Activated effector memory CD4-positive, alpha-beta T cell treated with Interleukin-2 at 50 U/mL for 16 hours (primary cell): Measurements from ENCODE around the gene USP43.
"Not testable (repeated sequence)": the region's sequence is repeated elsewhere in the genome, so short reads cannot be mapped to it uniquely, and the experiment has no call there.

ENCODE experiments used
- DNase-seq: peaks from one replicate; pipeline ENCODE4 v3.0.0-alpha.2; 2020

The USP43 gene, protein sequence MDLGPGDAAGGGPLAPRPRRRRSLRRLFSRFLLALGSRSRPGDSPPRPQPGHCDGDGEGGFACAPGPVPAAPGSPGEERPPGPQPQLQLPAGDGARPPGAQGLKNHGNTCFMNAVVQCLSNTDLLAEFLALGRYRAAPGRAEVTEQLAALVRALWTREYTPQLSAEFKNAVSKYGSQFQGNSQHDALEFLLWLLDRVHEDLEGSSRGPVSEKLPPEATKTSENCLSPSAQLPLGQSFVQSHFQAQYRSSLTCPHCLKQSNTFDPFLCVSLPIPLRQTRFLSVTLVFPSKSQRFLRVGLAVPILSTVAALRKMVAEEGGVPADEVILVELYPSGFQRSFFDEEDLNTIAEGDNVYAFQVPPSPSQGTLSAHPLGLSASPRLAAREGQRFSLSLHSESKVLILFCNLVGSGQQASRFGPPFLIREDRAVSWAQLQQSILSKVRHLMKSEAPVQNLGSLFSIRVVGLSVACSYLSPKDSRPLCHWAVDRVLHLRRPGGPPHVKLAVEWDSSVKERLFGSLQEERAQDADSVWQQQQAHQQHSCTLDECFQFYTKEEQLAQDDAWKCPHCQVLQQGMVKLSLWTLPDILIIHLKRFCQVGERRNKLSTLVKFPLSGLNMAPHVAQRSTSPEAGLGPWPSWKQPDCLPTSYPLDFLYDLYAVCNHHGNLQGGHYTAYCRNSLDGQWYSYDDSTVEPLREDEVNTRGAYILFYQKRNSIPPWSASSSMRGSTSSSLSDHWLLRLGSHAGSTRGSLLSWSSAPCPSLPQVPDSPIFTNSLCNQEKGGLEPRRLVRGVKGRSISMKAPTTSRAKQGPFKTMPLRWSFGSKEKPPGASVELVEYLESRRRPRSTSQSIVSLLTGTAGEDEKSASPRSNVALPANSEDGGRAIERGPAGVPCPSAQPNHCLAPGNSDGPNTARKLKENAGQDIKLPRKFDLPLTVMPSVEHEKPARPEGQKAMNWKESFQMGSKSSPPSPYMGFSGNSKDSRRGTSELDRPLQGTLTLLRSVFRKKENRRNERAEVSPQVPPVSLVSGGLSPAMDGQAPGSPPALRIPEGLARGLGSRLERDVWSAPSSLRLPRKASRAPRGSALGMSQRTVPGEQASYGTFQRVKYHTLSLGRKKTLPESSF

DNA sequence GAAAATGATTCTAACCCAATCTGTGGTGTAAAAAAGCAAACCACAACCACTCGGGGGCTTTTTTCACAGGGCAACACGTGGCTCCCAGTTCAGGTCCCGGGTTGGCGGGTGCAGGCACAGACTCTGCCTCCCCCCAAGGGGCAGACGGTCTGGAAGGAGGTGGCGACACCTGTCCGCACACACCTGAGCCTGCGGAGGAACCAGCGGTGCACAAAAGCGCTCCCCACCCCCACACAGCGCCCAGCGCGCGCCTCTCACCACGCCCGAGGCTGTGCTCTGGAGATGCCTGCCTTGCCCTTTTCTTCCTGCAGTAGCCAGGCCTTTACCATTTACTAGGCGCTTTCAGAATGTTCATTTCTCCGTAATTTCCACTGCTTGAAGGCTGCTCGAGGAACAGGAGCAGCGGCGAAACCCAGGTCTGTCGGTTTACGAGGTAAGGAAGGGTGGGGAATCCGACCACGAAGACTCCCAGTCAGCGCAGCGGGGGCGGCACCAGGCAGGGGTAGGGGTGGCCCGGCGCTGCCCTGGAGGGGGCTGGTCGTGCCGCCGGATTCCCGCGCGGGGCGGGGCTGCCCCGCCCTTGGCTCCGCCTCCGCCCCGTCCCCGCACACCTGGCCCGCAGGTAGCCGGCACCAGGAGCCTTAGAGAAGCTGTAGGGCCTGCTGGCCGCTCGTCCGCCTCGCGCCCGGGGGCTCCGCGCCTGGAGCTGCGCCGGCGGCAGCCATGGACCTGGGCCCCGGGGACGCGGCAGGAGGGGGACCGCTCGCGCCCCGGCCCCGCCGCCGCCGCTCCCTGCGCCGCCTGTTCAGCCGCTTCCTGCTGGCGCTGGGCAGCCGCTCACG lies at the start of gene USP43:
Gene USP43, plus strand, starts transcription at position 608 of the 842 bp plus-strand sequence. Its CDS starts 116 bp downstream, at position 724.
- DNase-seq: no peak

DNA sequence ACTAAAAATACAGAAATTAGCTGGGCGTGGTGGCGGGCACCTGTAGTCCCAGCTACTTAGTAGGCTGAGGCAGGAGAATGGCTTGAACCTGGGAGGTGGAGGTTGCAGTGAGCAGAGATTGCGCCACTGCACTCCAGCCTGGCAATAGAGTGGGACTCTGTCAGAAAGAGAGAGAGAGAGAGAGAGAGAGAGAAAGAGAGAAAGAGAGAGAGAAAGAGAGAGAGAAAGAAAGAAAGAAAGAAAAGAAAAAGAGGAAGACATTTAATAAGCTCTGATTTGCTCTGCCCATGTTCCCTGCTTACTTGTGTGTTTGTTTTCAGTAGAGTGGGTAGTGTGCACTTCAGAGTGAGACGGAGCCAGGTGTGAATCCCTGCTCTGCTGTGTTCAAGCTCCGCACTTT lies 47.7 kb upstream of the USP43 start:
- not testable (repeated sequence) for DNase-seq

GRCh38 chr17:9598661-9599060 lies 46.7 kb upstream of the USP43 start:
- DNase-seq: no peak

GRCh38 chr17:9604583-9604982 lies 40.7 kb upstream of the USP43 start:
- DNase-seq: not testable (repeated sequence)

DNA sequence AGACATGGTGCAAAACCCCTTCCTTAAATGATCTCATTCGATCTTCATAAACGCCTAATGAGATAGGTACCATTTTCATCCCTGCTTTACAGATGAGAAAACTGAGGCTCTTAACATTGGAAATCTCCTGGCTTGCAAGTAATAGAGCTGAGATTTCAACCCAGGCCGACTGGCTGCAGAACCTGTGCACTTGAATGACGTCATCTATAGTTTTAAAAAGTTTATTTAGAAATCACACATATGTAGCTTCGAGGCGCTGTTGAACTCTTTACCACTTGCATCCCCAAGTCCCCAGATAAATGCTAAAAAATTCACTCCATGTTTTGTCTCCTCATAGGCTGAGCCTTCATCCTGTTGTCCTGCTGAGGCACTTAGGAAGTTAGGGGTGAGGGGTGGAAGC lies 38.9 kb upstream of the USP43 start:
- no peak for DNase-seq

DNA sequence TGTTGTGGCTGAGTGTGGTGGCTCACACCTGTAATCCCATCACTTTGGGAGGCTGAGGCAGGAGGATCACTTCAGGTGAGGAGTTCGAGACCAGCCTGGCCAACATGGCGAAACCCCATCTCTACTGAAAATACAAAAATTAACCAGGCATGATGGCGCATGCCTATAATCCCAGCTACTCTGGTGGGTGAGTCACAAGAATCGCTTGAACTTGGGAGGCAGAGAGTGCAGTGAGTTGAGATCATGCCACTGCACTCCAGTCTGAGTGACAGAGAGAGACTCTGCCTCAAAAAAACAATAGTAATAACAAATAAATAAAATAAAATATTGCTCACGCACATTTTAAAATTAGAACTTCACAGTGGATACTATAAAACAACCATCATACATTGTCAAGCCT lies 38.3 kb upstream of the USP43 start:
- not testable (repeated sequence) for DNase-seq

DNA sequence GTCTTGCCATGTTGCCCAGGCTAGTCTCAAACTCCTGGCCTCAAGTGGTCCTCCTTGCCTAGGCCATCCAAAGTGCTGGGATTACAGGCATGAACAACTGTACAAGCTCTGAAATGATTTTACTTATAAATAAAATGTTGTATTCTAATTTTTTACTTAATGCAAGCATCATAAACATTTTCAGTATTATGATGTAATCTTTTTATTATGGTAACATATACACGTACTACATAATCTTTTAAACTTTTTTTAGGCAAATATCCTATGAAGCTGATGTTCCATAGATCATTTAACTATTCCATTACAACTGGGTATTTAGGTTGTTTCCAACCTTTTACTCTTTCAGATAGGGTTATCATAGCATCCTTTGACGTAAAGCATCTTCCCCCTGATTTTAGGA lies 33.8 kb upstream of the USP43 start:
- no peak for DNase-seq

DNA sequence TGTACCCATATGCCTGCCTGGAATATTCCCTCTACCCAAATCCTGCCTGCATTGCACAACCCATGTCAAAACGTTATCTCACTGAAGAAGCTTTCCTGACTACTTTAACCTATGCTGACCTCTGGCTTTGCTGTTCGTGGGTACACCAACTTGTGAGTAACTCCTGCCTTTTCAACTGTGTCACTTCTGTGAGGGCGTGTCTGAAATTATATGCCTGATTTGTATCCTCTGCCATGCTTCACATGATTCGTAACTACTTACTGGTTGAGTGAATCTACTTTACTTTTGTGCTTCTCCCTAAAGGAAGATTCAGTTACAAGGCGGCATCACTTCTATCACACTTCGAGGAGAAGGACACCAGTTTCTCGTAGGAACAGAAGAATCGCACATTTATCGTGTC lies 33.3 kb upstream of the USP43 start:
- DNase-seq: no peak

GRCh38 chr17:9615486-9615885 lies 29.8 kb upstream of the USP43 start:
- no peak for DNase-seq

DNA sequence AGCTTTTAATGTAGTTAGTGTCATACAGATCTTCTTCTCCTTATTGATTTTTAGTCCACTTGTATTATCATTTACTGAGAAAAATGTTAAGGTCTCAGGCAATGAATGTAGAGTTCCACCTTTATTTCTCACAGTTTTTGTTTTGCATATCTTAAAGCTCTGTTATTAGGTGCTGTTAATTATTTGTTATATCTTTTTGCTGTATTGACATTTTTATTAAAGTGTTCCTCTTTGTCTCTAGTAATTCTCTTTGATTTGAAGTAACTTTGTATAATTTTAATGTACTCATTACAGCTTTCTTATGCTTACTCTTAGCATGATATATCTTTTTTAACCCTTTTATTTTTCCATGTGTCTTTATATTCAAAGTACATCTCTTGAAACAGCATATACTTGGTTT lies 22.4 kb upstream of the USP43 start:
- no peak for DNase-seq

DNA sequence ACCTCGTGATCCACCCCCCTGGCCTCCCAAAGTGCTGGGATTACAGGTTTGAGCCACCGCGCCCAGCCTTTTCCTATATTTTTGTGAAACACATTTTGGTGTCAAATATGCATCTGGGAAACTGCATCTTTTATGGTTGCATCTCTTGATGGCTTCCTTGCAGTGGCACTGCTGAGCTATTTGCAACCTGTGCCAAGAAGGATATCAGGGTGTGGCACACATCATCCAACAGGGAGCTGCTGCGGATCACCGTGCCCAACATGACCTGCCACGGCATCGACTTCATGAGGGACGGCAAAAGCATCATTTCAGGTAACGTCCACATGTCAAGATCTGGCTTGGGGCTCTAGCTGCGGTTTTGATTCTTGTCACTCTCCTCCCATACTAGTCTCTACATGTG lies 16.8 kb upstream of the USP43 start:
- no peak for DNase-seq

DNA sequence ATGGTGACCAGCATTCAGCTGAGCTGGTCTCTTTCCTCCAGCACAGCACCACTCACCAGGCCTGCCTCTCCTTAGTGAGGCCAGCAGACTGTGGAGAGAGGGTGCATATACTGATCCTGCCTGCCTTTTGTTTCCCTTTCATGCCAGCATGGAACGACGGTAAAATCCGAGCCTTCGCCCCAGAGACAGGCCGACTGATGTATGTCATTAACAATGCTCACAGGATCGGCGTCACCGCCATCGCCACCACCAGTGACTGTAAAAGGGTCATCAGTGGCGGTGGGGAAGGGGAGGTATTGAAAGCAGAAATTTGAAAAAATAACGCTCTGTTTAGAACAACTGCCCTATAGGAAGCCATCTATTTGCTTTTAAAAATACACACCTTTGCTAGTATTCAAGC lies 12.6 kb upstream of the USP43 start:
- DNase-seq: no peak

DNA sequence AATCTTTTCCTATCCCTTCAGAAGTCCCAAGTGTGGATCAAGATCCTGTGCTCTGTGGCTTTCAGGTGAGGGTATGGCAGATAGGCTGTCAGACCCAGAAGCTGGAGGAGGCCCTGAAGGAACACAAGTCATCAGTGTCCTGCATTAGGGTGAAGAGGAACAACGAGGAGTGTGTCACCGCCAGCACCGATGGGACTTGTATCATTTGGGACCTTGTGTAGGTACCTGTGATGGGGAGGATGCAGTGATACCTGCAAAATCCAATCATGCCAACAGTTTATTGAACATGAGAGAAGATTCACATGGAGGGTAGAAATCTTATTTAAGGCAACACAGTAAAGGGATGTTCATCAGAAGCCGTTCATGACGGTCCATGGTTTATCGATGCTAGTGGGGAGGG lies 10.0 kb upstream of the USP43 start:
- no peak for DNase-seq

DNA sequence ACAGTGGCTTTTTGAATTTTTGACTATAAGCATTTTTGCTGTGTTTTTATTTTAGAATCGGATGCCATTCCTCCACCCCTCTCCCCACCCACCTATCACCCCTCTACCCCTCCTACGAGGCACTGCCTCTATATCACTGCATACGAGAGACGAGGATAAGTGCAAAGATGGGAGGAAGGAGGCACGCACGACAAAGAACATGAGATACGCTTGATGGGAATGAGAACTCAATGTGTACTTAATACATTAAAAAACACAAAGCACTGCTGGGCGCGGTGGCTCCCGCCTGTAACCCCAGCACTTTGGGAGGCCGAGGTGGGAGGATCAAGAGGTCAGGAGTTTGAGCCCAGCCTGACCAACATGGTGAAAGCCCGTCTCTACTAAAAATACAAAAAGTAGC lies 8.8 kb upstream of the USP43 start:
- no peak for DNase-seq

DNA sequence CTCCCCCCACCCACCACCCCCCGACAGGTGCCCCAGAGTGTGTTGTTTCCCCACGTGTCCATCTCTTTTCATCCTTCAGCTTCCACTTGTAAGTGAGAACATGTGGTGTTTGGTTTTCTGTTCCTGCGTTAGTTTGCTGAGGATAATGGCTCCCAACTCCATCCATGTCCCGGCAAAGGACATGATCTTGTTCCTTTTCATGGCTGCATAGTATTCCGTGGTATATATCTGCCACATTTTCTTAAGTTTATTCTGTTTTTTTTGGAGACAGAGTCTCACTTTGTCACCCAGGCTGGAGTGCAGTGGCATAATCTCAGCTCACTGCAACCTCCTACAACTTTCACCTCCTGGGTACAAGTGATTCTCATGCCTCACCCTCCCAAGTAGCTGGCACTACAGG lies 4.9 kb upstream of the USP43 start:
- DNase-seq: not testable (repeated sequence)

DNA sequence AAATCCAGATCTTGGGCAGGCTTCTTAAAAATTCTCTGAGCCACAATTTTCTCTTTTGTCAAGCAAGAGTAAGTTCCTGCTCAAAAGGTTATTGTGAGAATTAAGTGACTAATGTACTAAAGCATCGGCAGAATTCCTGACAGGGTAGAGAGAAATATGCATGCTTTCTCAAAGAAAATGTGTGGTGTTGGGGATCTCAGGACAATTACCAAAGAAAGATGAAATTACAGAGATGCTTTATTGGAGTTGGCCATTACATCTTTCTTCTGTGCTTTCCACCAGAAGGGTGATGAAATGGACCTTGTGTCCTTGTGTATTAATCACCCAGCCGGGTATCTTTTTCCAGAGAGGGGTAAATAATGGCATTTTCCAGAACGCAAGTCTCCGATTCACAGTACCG lies 1.7 kb upstream of the USP43 start:
- no peak for DNase-seq

DNA sequence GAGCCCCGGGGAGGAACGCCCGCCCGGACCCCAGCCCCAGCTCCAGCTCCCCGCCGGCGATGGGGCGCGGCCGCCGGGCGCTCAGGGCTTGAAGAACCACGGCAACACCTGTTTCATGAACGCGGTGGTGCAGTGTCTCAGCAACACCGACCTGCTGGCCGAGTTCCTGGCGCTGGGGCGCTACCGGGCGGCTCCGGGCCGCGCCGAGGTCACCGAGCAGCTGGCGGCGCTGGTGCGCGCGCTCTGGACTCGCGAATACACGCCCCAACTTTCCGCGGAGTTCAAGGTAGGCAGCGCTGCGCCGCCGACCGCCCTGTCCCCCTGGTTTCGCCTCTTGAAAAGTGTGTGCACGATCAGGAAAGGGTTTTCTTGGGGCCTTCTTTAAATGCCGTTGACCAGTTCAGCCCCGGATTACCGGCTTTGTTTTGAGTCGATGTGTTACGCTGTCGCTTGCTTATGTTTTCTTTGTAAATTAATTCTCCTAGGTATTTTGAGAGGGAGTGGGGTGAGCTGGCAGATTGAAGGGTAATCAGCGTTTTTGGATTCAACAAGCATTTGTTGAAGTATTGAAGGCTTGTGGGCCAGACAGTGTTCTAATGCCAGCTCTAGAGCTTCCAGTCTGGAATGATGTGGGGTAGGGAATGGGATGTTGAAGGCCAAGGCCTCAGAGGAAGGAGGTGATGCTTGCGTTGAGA lies 681 bp downstream of the USP43 start:
- DNase-seq: no peak

- DNase-seq: no peak
Measured at GRCh38 chr17:9646546-9646885, 1.2 kb downstream of the USP43 start.

GRCh38 chr17:9647014-9647413 lies 1.7 kb downstream of the USP43 start:
- DNase-seq: no peak

DNA sequence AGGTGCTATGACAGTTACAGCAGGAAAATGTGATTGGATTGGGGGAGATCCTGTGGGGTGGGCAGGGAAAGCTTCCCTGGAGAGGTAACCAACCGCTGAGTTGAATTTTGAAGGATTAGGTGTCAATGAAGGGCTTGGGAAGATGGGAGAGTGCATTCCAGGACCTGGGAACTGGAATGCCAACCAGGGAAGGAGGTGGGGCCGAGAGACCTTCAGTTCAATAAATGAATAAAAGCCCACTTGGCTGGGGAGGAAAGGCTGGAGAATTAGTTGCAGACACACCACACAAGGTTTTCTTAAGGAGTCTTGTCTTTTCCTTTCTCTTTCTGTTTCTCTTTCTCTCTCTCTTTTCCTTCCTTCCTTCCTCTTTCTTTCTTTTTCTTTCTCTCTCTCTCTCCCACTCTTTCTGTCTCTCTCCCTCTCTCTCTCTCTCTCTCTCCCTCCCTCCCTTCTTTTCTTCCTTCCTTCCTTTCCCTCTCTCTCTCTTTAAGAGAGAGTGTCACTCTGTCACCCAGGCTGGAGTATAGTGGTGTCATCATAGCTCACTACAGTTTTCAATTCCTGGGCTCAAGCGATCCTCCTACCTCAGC lies 3.3 kb downstream of the USP43 start:
- DNase-seq: no peak

DNA sequence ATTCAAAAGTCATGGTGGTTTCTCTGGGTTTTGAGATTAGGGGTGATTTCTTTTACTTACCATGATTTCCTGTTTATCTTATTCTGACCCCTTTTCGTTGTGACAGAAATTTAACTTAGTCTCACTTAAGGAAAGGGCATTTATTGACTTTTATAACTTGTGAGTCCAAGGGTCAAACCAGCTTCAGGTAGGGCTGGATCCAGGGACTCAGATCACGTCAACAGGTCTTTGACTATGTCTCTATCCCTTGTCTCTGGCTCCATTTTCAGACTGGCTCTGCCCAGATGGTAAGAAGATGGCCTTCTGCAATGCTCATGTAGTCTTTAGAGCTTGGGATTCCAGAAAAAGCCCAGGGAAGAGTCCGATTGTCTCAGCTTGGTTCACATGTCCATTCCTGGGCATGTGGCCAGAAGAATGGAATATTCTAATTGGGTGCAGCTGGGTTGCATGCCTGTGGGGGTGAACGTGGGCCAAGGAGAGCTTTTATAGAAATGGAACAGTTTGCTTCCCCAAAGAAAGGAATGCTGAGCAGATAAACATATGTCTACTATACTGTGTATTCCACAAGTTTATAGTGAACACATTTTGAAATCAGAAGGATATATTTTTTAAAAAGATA lies 13.4 kb downstream of the USP43 start:
- DNase-seq: no peak
